Skin epidermis (tissue), 12 donors: ENCODE data around the gene ADAMTSL1.

Experiments used
- H3K27ac ChIP-seq, 21 experiments: fragments of 200-600 bp; sonication (generic) in 11 of 21; one replicate each; pipeline ENCODE4 v1.5.0; 2020; ENCODE audit warnings: mild to moderate bottlenecking in 3 of 21, inconsistent platforms in 2 of 21, moderate library complexity in 2 of 21
- H3K4me3 ChIP-seq, 7 experiments: fragments of 200-600 bp; sonication (generic) in 2 of 7; one replicate each; pipeline ENCODE4 v1.5.0; 2020; ENCODE audit warnings: inconsistent platforms in 2 of 7, mild to moderate bottlenecking in 2 of 7, moderate library complexity in 1 of 7

ADAMTSL1 gene

DNA sequence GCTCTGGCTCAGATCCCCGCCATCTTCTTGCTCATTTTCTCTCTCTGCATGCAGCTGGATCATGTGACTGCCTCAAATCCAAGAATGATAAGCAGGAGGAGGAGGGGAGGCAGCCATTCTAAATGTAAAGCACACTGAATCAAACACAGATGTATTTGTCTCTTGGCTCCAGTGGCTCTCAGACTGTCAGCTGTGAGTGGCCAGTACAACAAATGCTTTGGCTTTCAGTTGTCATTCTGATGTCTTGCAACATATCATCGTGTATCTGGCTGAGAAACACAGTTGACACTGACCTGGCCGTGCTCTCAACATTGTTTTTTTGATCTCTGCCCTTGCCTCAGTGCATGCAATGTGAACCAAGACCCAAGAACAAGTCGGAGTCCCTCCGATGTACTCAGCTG lies 233.1 kb downstream of the ADAMTSL1 start:
- Histone ChIP-seq H3K4me3 (no peak overlapping the region), H3K27ac (peak overlapping the region in 3 of 21 experiments; percentile 1 to 26 (median 14))

DNA sequence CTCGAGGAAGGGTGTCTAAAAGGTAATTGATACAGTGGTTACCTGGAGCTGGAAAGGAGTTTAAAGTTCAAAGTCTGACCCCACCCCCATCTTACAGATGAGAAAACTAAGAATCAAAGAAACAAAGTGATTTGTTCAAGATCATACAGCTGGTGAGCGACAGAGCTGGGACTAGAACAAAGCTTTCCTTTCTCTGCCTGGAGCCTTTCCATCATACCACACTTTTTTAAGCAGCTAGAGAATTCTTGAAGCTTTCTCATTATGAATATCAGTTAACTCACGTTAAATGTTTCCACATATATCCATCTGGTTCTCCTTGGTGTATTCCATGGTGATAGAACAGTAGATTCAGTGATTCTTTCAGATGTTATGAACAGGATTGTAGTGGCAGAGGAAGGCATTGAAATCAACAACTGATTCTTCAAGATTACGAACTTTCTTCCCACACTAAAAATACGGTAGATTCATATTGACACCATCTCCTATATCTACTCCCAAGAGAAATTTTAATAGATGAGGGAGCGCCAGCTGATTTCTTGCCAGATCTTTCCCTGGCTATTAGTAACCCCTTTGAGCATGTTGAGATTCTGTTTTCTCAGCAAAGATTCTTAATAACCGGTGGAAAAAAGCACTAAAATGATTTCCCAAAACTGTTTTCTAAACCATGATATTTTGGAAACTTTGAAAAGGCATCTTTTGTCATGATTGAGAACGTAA lies 233.7 kb downstream of the ADAMTSL1 start:
- no peak overlapping the region for H3K4me3 ChIP-seq
- peak overlapping the region in 4 of 21 experiments; percentile 1 to 28 (median 22) for H3K27ac ChIP-seq

DNA sequence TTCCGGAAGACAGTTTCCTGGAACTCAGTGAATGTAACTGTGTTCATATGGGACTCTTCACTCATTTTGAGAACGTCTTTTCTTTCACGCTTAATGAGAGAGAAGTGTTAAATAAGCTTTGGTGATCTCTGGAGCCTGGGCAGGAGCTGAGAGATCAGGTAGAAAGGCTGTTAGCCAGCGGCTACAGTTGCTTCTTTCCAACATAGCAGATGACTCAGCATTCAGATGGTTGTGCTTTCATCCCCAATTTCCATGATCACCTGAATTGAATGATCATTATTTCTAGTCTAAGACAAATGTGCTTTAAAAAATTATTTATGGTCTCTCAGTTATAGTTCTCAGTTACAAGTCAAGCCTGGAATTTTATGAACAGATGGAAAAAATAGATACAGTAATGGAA lies 234.5 kb downstream of the ADAMTSL1 start:
- Histone ChIP-seq H3K27ac (no peak overlapping the region), H3K4me3 (no peak overlapping the region)

DNA sequence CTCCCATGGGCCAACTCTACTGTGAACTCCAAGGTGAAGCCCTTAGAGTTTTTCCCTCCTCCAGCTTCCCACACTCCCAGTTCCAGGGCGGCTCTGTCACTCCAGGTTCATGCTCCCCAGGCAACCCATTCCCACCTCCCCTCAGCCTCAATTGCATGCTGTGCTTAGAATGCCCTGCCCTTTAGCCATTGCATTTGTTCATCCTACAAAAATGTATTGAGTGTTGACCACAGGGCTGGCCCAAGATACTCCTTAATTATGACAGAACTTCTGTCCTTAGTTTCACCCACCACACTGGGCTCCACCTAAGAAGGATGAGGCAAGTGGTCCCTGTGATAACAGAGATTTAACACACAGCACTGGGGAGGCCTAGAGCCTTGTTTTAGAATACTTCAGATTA lies 236.1 kb downstream of the ADAMTSL1 start:
- H3K4me3 ChIP-seq, result no peak overlapping the region

DNA sequence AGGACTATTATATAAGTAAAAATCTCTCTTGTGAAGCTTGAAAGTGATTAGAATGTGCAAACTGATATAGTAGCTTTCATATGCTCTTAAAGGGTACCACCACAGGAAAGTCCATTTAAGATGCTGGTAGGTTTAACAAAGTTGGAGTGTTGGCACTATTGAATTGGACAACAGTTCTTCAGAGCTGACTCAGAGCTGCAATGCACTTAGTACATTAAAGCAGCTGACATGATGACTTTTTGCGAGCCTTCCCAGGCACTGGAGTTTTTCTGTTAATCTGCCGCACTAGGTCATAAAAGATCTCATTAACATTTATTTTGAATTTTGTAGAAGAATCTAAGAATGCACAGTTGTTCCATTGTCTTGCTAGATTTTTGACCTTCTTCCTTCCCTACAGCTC lies 243.8 kb downstream of the ADAMTSL1 start:
- Histone ChIP-seq H3K27ac (no peak overlapping the region), H3K4me3 (no peak overlapping the region)

More for the DNA sequence above, 236.1 kb downstream of the ADAMTSL1 start:
- no peak overlapping the region for H3K27ac ChIP-seq

DNA sequence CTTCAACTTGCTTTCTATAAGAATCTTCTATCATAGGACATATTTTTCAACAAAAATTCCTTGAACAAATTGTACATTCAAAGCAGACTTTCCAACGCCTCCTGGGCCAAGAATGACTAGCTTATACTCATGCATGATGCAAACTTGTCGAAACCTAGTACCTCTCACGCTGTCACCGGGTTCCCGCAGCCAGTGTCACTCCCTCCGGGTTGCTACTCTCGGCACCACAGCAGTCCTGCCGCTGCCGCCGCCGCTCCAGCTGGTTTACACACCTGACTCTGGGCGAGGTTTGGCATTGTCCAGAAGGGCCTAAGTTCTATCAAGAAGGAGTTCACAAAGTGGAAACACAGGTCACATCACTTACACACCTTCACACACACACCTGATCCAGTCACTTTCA lies 244.4 kb downstream of the ADAMTSL1 start:
- H3K4me3 ChIP-seq, result no peak overlapping the region
- H3K27ac ChIP-seq, result no peak overlapping the region

DNA sequence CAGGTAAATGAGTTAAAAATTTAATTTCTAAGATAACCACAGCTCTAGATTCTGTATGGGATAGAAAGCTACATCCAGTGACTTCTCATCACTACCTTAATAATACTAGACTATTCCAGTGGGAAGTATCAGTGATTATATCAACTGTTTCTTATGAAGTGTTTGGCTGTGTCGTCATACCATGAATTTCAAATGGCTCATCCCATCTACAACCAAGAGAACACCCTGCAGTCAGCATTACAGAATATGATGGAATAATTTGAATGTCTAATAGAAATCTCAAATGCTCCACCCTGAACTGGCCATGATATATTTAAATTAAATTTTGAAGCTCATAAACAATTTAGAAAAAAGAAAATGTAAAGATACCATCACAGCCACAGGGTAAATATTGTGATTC lies 245.0 kb downstream of the ADAMTSL1 start:
- Histone ChIP-seq H3K4me3 (no peak overlapping the region), H3K27ac (no peak overlapping the region)

DNA sequence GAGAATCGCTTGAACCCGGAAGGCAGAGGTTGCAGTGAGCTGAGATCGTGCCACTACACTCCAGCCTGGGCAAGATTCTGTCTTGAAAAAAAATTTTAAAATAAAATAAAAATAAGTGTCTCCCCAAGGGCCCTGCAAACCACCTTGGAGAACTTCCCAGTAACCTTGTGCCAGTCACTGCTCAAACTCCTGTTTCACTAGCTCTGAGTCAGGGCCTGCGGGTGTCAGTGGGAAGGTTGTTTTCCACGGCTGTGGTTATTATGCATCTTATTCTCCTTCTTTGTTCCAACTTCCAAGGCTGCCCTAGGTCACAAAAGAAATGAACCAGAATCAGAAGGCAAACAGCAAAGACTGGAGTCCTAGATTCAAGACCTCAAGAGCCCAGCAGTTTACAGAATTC lies 246.7 kb downstream of the ADAMTSL1 start:
- Histone ChIP-seq H3K4me3 (no peak overlapping the region), H3K27ac (peak overlapping the region in 1 of 21 experiments; percentile 56)

DNA sequence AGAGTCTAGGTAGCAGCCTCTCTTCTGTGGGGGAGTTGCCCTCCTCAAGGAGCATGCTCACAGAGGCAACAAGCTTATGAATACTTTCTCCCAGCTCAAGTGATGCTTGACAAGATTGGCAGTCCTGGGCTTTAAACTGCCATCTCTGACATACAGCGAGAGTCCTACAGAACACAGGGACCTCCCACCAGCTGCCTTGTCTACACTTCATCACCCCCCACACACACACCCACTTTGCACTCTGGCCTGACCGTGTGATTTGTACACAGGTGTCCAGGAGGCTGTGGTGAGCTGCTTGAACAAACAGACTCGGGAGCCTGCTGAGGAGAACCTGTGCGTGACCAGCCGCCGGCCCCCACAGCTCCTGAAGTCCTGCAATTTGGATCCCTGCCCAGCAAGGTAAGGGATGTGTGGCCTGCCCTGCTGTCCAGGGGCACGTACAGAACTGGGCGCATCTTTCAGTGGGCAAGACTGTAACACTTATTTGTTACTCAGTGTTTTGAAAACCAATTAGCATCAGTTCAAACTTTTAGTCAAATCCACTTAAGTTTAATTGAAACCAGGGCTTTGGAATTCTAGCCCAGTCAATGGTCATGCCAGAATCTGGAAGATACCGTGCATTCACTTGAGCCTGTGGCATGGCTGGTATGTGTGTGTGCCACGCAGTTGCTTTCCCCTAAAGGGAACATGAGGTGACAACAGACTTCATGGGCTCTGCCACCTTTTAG lies 247.5 kb downstream of the ADAMTSL1 start:
- H3K27ac ChIP-seq, result peak overlapping the region in 2 of 21 experiments; percentile 35 to 56
- H3K4me3 ChIP-seq, result no peak overlapping the region

DNA sequence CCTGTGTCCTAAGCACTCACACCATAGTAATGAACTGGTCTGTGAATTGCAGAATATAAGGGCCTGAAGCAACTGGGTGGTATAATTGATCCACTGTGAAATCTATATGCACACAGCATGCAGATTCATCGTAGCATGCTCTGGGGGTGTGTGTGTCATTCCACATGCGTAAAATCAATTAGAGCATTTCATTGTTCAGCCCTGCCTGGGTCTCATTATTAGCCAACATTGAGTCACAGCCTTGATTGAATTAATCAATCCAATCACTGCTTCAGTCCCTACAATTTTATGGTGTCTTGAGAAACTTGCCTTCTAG lies 248.0 kb downstream of the ADAMTSL1 start:
- Histone ChIP-seq H3K4me3 (no peak overlapping the region), H3K27ac (peak overlapping the region in 1 of 21 experiments; percentile 50)

DNA sequence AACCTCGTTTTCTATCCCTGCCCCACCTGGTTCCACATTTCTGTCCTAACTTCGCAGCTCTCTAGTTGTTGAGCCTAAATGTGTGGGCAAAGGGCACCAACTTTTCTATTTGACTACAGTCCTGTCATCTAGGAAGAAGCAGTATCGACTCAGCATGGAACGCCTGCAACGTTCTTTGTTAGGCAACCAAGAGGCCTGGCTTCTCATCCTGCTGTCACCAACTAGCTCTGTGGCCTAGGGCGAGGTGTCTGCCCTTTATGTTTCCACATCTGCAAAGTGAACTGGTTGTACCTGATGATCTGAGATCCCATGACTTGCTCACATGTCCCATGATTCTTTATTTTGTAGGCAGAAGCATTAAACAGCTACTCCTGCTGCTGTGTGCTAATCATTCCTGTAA lies 248.9 kb downstream of the ADAMTSL1 start:
- Histone ChIP-seq H3K27ac (peak overlapping the region in 1 of 21 experiments; percentile 50), H3K4me3 (no peak overlapping the region)

DNA sequence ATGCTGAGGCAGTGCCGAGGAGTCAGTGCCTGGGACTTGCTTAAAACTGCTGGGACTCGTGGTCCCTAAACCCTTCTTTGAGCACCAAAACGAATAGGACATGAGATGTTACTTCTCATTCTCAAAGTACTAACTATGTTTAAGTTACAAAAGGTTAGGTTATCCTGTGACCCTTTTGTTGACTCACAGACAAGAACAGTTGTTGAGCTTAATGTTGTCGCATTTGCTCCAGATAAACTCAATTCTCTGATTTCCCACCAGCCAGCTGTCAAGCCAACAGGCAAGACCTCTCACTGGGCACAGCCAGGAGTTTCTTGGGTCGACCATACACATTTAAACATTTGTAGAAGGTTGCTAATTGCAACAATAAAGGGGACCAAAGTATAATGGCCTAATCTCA lies 249.4 kb downstream of the ADAMTSL1 start:
- Histone ChIP-seq H3K4me3 (no peak overlapping the region), H3K27ac (peak overlapping the region in 1 of 21 experiments; percentile 50)

DNA sequence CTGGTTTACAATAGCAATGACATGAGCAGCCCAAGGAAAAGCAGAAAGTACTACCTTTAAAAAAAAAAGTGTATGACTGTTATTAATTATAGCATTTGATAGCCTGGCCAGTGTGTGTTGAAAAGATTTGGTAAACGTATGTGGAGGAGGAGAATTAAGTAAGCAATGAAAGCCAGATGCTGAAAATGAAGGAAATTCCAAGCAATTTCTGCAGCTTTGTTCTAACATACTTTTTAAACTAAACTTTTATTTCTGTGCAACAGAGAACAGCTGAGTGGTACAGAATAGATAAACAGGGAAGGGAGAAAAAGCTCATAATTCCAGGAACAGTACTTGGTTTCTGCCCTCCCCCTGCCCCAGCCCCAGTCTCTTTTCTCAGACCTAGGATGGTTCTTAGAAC lies 252.6 kb downstream of the ADAMTSL1 start:
- H3K27ac ChIP-seq, result peak overlapping the region in 6 of 21 experiments; percentile 2 to 82 (median 46)

DNA sequence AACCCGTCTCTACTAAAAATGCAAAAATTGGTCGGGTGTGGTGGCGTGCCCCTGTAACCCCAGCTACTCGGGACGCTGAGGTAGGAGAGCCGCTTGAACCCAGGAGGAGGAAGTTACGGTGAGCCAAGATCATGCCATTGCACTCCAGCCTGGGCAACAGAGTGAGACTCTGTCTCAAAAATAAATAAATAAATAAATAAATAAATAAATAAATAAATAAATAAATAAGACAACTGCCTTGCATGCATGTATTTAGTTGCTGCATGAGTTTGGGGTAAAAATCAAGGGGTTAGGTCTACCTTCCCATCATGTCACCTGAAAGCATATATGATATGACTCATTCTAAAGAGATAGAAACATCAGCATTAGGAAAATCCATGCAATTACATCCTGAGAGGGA lies 254.0 kb downstream of the ADAMTSL1 start:
- H3K27ac ChIP-seq, result peak overlapping the region in 1 of 21 experiments; percentile 82
- H3K4me3 ChIP-seq, result no peak overlapping the region

More for the DNA sequence above, 252.6 kb downstream of the ADAMTSL1 start:
- no peak overlapping the region for H3K4me3 ChIP-seq

DNA sequence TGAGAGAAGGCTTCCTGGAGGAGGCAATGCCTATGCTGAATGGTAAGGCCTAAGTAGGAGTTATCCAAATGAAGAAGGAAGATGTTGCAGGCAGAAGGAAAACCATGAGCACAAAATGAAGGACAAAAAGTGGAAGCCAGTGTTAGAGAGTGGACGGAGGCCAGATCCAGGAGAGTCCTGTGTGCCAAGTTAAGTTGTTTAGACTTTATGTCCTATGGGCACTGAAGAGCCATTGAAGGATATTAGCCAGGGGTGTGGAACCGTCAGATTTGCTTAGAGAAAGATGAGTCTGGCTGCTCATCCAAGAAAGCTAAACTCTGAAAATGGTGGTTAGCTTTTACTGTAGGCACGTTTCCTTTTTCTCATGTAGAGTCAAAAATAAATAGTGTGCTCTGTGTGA lies 254.7 kb downstream of the ADAMTSL1 start:
- no peak overlapping the region for H3K27ac ChIP-seq
- H3K4me3 ChIP-seq, result no peak overlapping the region

DNA sequence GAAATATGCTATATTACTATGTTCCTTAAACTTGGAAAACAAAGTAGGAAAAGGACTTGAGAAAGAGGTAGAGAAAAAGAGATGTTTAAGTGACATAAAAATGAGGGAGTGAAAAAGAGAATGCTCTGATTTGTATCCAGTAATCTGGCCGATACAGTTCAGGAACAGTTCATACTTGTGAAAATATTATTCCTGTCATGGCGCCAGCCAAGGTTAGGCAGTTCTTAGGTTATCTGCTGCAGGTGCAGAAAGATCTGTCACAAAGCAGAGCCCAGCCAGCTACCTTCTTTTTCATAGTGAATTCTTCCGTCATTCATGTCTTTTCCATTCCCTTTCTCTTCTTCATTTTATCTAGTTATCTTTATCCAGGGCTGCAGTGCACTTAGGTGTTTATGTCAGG lies 256.3 kb downstream of the ADAMTSL1 start:
- Histone ChIP-seq H3K4me3 (no peak overlapping the region), H3K27ac (no peak overlapping the region)

DNA sequence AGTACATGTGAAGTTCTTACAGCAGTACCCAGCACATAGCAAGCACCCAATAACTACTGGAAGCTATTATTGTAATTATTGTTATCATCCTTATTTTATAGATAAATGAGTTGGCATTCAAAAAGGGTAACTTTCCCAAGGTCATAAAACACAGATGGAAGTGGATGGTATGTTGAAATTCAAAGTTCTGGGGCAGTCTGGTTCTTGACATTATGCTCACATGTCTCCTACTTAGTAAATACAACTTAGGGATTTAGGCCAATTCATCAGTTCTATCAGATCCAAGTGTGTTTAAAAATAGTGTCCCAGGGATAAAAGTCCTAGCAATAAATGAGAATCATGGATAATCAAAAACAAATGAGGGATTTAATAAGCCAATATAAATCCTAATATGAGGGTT lies 265.2 kb downstream of the ADAMTSL1 start:
- no peak overlapping the region for H3K27ac ChIP-seq
- no peak overlapping the region for H3K4me3 ChIP-seq

DNA sequence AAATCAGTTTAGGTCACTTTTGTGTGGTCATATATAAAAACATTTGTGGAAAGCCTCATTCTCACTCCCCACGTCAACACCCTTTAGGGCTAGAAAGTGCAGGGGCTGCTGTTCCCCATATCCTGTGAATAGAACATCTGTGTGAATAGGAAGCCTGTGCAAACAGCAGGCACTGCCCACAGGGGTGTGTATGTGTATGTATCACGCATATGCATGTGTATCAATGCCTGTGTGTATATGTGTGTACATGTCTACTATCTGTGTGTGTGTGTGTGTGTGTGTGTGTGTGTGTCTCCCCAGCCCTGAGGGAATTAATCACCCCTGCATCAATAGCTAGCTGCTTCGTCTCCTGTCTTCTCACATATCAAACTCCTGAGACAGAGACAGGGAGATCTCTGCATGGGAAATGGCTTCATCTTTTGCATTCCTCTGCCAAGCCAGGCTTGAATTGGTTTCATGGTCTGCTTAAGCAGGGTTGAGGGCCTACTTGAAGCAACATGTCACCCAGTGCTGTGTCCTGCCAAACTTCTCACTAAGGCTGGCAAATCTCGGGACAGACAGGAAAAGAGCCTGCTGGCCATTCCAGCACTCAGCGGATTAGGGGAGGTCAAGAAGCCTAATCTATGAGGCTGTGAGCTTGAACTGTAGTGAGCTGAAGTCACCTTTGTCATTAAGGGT lies 265.8 kb downstream of the ADAMTSL1 start:
- no peak overlapping the region for H3K27ac ChIP-seq
- H3K4me3 ChIP-seq, result no peak overlapping the region

DNA sequence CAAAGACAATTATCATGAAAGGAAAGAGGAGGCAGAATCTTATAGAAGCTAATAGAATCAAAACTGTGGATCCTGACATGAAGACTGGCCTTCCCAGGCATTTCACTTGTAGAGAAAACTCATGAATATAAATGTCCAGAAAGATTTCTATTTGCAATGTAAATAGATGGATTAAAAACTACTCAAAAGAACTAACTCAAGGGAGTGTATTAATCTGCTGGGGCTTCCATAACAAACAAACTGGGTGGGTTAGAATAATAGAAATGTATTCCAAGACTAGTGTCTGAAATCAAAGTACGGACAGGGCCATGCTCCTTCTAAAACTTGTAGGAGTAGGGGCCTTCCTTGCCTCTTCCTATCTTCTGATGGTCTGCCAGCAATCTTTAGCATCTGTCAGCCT lies 267.4 kb downstream of the ADAMTSL1 start:
- Histone ChIP-seq H3K27ac (no peak overlapping the region), H3K4me3 (no peak overlapping the region)

DNA sequence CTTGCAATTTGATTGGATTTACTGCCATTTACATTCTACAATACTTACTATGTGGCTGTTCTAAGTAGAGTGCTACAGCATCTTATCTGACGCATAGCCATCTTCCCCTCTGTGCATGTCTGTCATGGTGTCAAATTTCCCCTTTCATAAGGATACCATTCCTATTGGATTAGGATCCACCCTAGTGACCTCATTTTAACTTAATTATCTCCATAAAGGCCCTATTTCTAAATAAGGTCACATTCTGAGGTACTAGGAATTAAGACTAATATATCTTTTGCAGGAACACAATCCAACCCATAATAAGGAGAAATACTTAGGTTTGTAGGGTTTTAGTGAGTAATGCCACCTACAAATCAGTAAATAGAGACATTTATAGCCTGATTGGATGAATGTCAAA lies 268.0 kb downstream of the ADAMTSL1 start:
- H3K27ac ChIP-seq, result no peak overlapping the region

DNA sequence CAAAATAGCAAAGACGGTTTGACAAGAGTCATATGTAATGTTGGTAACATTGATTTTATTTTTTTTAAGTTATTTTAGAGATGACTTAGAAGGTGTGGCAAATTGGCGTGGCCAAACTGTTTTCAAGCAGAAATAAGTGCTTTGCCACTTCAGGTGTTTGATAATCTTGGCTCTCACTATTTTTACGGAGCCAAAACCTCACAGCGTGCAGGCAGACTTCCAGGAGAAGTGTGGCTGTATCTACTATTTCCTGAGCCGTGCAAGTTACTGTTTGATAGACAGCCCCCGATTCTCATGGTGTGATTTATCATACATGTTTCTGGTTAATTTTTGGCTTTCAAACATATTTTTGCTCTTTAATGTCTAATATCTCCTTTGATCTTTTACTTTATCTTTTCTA lies 269.5 kb downstream of the ADAMTSL1 start:
- H3K4me3 ChIP-seq, result no peak overlapping the region
- no peak overlapping the region for H3K27ac ChIP-seq

More for the DNA sequence above, 268.0 kb downstream of the ADAMTSL1 start:
- H3K4me3 ChIP-seq, result no peak overlapping the region
